ENCODE measurements around the gene MAMDC4.

MAMDC4 gene

GRCh38 chr9:136855461-136856078 lies 3.4 kb downstream of the MAMDC4 start:
- Histone ChIP-seq H3K4me3 (ENCODE audit: low read length) (no peak overlapping the region), H2AFZ (ENCODE audit: low read depth, low read length) (no peak overlapping the region), H3K4me1 (ENCODE audit: insufficient read depth, low read length) (peaks cover 2% of the 10 kb centered on the region), H3K27me3 (ENCODE audit: insufficient read depth, low read length) (no peaks in the 10 kb centered on the region), H3K9me3 (ENCODE audit: low read length) (no peaks in the 10 kb centered on the region), H3K36me3 (ENCODE audit: insufficient read depth, low read length) (peaks cover 26% of the 10 kb centered on the region)

DNA sequence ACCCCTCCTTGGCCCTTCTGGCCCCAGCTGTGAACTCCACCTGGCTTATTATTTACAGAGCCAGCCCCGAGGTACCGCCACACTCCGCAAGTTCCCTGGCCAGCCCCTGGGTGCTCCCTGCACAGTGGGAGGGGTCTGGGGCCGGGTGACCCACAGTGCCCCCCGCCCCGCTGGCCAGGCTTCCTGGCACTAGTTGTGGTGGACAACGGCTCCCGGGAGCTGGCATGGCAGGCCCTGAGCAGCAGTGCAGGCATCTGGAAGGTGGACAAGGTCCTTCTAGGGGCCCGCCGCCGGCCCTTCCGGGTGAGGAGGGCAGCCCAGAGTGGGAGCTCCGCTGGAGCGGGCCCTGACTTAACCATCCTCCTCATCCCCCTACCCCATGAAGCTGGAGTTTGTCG lies 3.9 kb downstream of the MAMDC4 start:
- no peaks in the 10 kb centered on the region for H3K4me1 ChIP-seq (ENCODE audit: insufficient read depth, low read length)
- H3K9me3 ChIP-seq (ENCODE audit: low read length) = no peaks in the 10 kb centered on the region
- H3K4me3 ChIP-seq (ENCODE audit: low read length) = no peak overlapping the region
- no peaks in the 10 kb centered on the region for H3K27me3 ChIP-seq (ENCODE audit: insufficient read depth, low read length)
- H2AFZ ChIP-seq (ENCODE audit: low read depth, low read length) = no peak overlapping the region
- peaks cover 27% of the 10 kb centered on the region for H3K36me3 ChIP-seq (ENCODE audit: insufficient read depth, low read length)

GRCh38 chr9:136856541-136857141 lies 4.5 kb downstream of the MAMDC4 start:
- Histone ChIP-seq H3K4me3 (ENCODE audit: low read length) (no peak overlapping the region), H3K9me3 (ENCODE audit: low read length) (no peaks in the 10 kb centered on the region), H3K36me3 (ENCODE audit: insufficient read depth, low read length) (peaks cover 27% of the 10 kb centered on the region), H3K4me1 (ENCODE audit: insufficient read depth, low read length) (no peaks in the 10 kb centered on the region), H3K27me3 (ENCODE audit: insufficient read depth, low read length) (no peaks in the 10 kb centered on the region), H2AFZ (ENCODE audit: low read depth, low read length) (no peak overlapping the region)

GRCh38 chr9:136857166-136857565 lies 5.0 kb downstream of the MAMDC4 start:
- H3K27me3 ChIP-seq (ENCODE audit: insufficient read depth, low read length) = no peaks in the 10 kb centered on the region
- no peaks in the 10 kb centered on the region for H3K4me1 ChIP-seq (ENCODE audit: insufficient read depth, low read length)
- H2AFZ ChIP-seq (ENCODE audit: low read depth, low read length) = no peak overlapping the region
- H3K4me3 ChIP-seq (ENCODE audit: low read length) = no peak overlapping the region
- H3K9me3 ChIP-seq (ENCODE audit: low read length) = no peaks in the 10 kb centered on the region
- peaks cover 28% of the 10 kb centered on the region for H3K36me3 ChIP-seq (ENCODE audit: insufficient read depth, low read length)

GRCh38 chr9:136857581-136858412 lies 5.7 kb downstream of the MAMDC4 start:
- H3K36me3 ChIP-seq (ENCODE audit: insufficient read depth, low read length) = peaks cover 34% of the 10 kb centered on the region
- no peaks in the 10 kb centered on the region for H3K4me1 ChIP-seq (ENCODE audit: insufficient read depth, low read length)
- no peaks in the 10 kb centered on the region for H3K9me3 ChIP-seq (ENCODE audit: low read length)
- H2AFZ ChIP-seq (ENCODE audit: low read depth, low read length) = no peak overlapping the region
- no peaks in the 10 kb centered on the region for H3K27me3 ChIP-seq (ENCODE audit: insufficient read depth, low read length)
- no peak overlapping the region for H3K4me3 ChIP-seq (ENCODE audit: low read length)

DNA sequence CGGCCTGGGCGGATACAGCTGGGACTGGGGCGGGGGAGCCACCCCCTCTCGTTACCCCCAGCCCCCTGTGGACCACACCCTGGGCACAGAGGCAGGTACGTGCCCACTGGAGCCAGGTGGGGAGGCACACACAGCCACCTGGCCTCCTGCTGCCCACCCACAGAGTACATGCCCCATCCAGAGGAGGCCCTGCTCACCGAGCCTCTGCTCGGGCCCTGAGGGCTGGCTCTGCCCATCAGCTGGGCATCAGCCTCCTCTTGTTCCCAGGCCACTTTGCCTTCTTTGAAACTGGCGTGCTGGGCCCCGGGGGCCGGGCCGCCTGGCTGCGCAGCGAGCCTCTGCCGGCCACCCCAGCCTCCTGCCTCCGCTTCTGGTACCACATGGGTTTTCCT lies 6.3 kb downstream of the MAMDC4 start:
- H3K4me3 ChIP-seq (ENCODE audit: low read length) = no peak overlapping the region
- no peaks in the 10 kb centered on the region for H3K4me1 ChIP-seq (ENCODE audit: insufficient read depth, low read length)
- peaks cover 41% of the 10 kb centered on the region for H3K36me3 ChIP-seq (ENCODE audit: insufficient read depth, low read length)
- H3K9me3 ChIP-seq (ENCODE audit: low read length) = no peaks in the 10 kb centered on the region
- H3K27me3 ChIP-seq (ENCODE audit: insufficient read depth, low read length) = no peaks in the 10 kb centered on the region
- H2AFZ ChIP-seq (ENCODE audit: low read depth, low read length) = no peak overlapping the region

- H3K4me3 ChIP-seq (ENCODE audit: low read length) = no peak overlapping the region
- no peaks in the 10 kb centered on the region for H3K4me1 ChIP-seq (ENCODE audit: insufficient read depth, low read length)
- peaks cover 47% of the 10 kb centered on the region for H3K36me3 ChIP-seq (ENCODE audit: insufficient read depth, low read length)
- H2AFZ ChIP-seq (ENCODE audit: low read depth, low read length) = no peak overlapping the region
- H3K9me3 ChIP-seq (ENCODE audit: low read length) = no peaks in the 10 kb centered on the region
- no peaks in the 10 kb centered on the region for H3K27me3 ChIP-seq (ENCODE audit: insufficient read depth, low read length)
Observed at GRCh38 chr9:136858844-136859757, 7.0 kb downstream of the MAMDC4 start.

DNA sequence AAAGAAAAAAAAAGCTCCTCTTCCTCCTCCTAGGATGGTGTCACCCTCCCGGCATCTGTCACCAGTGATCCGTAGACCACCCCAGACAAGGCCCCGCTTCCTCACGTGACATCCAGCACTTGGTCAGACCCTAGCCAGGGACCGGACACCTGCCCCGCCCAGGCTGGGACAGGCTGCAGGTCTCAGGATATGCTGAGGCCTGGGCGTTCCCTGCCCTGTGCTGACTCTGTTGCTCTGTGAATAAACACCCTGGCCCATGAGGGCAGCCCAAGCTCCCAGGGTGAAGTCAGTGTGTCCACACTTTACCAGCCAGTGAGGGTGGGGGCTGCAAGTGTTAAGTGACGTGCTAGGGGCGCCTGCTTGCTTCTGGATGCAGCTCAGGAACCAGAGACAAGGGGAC lies 8.4 kb downstream of the MAMDC4 start:
- Histone ChIP-seq H2AFZ (ENCODE audit: low read depth, low read length) (no peak overlapping the region), H3K9me3 (ENCODE audit: low read length) (no peaks in the 10 kb centered on the region), H3K4me3 (ENCODE audit: low read length) (no peak overlapping the region), H3K4me1 (ENCODE audit: insufficient read depth, low read length) (peaks cover 5% of the 10 kb centered on the region), H3K27me3 (ENCODE audit: insufficient read depth, low read length) (no peaks in the 10 kb centered on the region), H3K36me3 (ENCODE audit: insufficient read depth, low read length) (peaks cover 49% of the 10 kb centered on the region)

GRCh38 chr9:136860933-136861873 lies 9.1 kb downstream of the MAMDC4 start:
- no peak overlapping the region for H3K4me3 ChIP-seq (ENCODE audit: low read length)
- H3K9me3 ChIP-seq (ENCODE audit: low read length) = no peaks in the 10 kb centered on the region
- H3K27me3 ChIP-seq (ENCODE audit: insufficient read depth, low read length) = no peaks in the 10 kb centered on the region
- peaks cover 5% of the 10 kb centered on the region for H3K4me1 ChIP-seq (ENCODE audit: insufficient read depth, low read length)
- H3K36me3 ChIP-seq (ENCODE audit: insufficient read depth, low read length) = peaks cover 49% of the 10 kb centered on the region
- H2AFZ ChIP-seq (ENCODE audit: low read depth, low read length) = no peak overlapping the region

DNA sequence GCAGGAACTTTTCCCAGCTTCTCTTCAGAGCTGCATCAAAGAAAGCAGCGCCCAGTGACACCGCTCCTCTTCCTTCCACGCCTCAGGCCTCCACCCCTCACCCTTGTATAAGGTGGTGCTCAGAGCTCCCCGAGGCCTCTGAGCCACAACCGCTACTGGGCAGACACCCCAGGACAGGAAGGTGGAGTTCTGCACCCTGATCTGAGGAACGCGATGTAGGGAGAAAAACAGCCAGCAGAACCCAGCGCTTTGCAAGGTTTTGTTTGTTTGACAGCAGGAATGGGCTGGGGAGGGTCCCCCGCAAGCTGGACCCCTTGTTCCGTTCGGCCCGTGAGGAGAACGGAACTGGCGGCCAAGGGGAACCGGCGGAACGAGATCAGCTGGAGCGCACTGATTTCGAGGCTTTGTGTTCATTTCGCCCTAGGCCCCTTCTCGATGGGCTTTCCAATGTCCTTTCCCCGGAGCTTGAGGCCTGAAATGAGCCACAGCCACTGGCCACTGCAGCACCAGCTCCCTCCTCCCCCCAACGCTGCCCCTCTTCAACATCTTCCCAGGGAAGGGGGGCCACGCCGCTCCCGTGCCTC lies 9.8 kb downstream of the MAMDC4 start:
- Histone ChIP-seq H3K27me3 (ENCODE audit: insufficient read depth, low read length) (no peaks in the 10 kb centered on the region), H3K36me3 (ENCODE audit: insufficient read depth, low read length) (peaks cover 49% of the 10 kb centered on the region), H3K9me3 (ENCODE audit: low read length) (no peaks in the 10 kb centered on the region), H3K4me1 (ENCODE audit: insufficient read depth, low read length) (peaks cover 5% of the 10 kb centered on the region), H3K4me3 (ENCODE audit: low read length) (no peak overlapping the region), H2AFZ (ENCODE audit: low read depth, low read length) (no peak overlapping the region)

GRCh38 chr9:136862849-136863622 lies 10.9 kb downstream of the MAMDC4 start:
- Histone ChIP-seq H3K27me3 (ENCODE audit: insufficient read depth, low read length) (no peaks in the 10 kb centered on the region), H3K9me3 (ENCODE audit: low read length) (peaks cover 7% of the 10 kb centered on the region), H3K4me1 (ENCODE audit: insufficient read depth, low read length) (peaks cover 5% of the 10 kb centered on the region), H3K36me3 (ENCODE audit: insufficient read depth, low read length) (peaks cover 53% of the 10 kb centered on the region), H3K4me3 (ENCODE audit: low read length) (no peak overlapping the region), H2AFZ (ENCODE audit: low read depth, low read length) (no peak overlapping the region)

Data from neuron (in vitro differentiated cells).